GM23338 (cell line): ENCODE results near the gene APH1B. TPM values are rescaled to one million over a fixed set of nuclear protein-coding genes. Genes with fewer than 3 reads are reported as not detected.

Experiments used
- ATAC-seq: fragments of 200-7000 bp; cut with Tn5 transposase; 3 replicates; pipeline ENCODE4 v1.9.1; 2020
- DNase-seq: peaks from one replicate; pipeline ENCODE4 v3.0.0-alpha.2; 2015; ENCODE audit warnings: low spot score
- H2AFZ ChIP-seq: fragments of 200-600 bp; sonication (generic); 2 replicates; pipeline ENCODE4 v1.8.0; 2016; ENCODE audit warnings: antibody characterized with exemption, mild to moderate bottlenecking, moderate library complexity
- H3F3A ChIP-seq: fragments of 200-600 bp; sonication (generic); replicated peaks from 2 replicates; pipeline ENCODE4 v1.8.0; 2017; ENCODE audit warnings: antibody characterized with exemption, mixed run types, low read depth
- H3K27ac ChIP-seq: fragments of 200-600 bp; sonication (generic); 2 replicates; pipeline ENCODE4 v1.6.1; 2016; ENCODE audit warnings: low read depth
- H3K27me3 ChIP-seq: fragments of 200-600 bp; sonication (generic); 2 replicates; pipeline ENCODE4 v1.8.0; 2016; ENCODE audit warnings: mild to moderate bottlenecking, mixed run types, moderate library complexity; ENCODE audit not compliant: insufficient read depth
- H3K36me3 ChIP-seq: fragments of 200-600 bp; sonication (generic); 2 replicates; pipeline ENCODE4 v1.8.0; 2016; ENCODE audit warnings: mild to moderate bottlenecking; ENCODE audit not compliant: insufficient read depth
- H3K4me1 ChIP-seq: fragments of 200-600 bp; sonication (generic); 2 replicates; pipeline ENCODE4 v1.8.0; 2016; ENCODE audit warnings: mild to moderate bottlenecking, moderate library complexity; ENCODE audit not compliant: insufficient read depth
- H3K4me2 ChIP-seq: fragments of 200-600 bp; sonication (generic); 2 replicates; pipeline ENCODE4 v1.7.1; 2017; ENCODE audit warnings: mixed run types
- H3K4me3 ChIP-seq: fragments of 200-600 bp; sonication (generic); 2 replicates; pipeline ENCODE4 v1.6.1; 2016; ENCODE audit warnings: mixed run types
- H3K79me2 ChIP-seq: fragments of 200-600 bp; sonication (generic); replicated peaks from 2 replicates; pipeline ENCODE4 v1.8.0; 2017; ENCODE audit warnings: mild to moderate bottlenecking; ENCODE audit not compliant: insufficient read depth
- H3K9me2 ChIP-seq: fragments of 200-600 bp; sonication (generic); 2 replicates; pipeline ENCODE4 v1.8.0; 2017; ENCODE audit not compliant: insufficient read depth
- H4K20me1 ChIP-seq: fragments of 200-600 bp; sonication (generic); replicated peaks from 2 replicates; pipeline ENCODE4 v1.8.0; 2017; ENCODE audit warnings: mild to moderate bottlenecking; ENCODE audit not compliant: insufficient read depth
- H3K27ac Mint-ChIP-seq: 2 replicates; pipeline ENCODE4 v1.8.0; 2020; ENCODE audit warnings: inconsistent platforms, mild to moderate bottlenecking, moderate library complexity, mixed read lengths
- H3K27me3 Mint-ChIP-seq: 3 replicates; pipeline ENCODE4 v1.8.0; 2022; ENCODE audit warnings: low read depth, mild to moderate bottlenecking, moderate library complexity, mixed read lengths, inconsistent platforms; ENCODE audit not compliant: insufficient read depth, poor library complexity
- H3K36me3 Mint-ChIP-seq: 3 replicates; pipeline ENCODE4 v1.8.0; 2021; ENCODE audit warnings: low read depth, mild to moderate bottlenecking, inconsistent platforms, moderate library complexity, mixed read lengths
- H3K4me1 Mint-ChIP-seq: 3 replicates; pipeline ENCODE4 v1.8.0; 2020; ENCODE audit warnings: mild to moderate bottlenecking, inconsistent platforms, mixed read lengths
- H3K4me3 Mint-ChIP-seq: 3 replicates; pipeline ENCODE4 v1.8.0; 2021; ENCODE audit warnings: moderate library complexity, mild to moderate bottlenecking, inconsistent platforms, mixed read lengths
- H3K9me3 Mint-ChIP-seq: 3 replicates; pipeline ENCODE4 v1.8.0; 2020; ENCODE audit warnings: moderate library complexity, mild to moderate bottlenecking, inconsistent platforms, mixed read lengths
- CREB1 ChIP-seq: fragments of 250-450 bp; sonication (Bioruptor Pico); IDR thresholded peaks from 2 replicates; pipeline ENCODE4 v1.5.0; 2020; ENCODE audit warnings: low read depth, mild to moderate bottlenecking, moderate library complexity
- CTCF ChIP-seq, 2 experiments: fragments of 200-600 bp in 1 of 2; sonication (generic) in 1 of 2; conservative IDR thresholded peaks; 2 replicates each; pipeline versions ENCODE4 v1.5.1 to v1.6.1; 2016 to 2017; ENCODE audit warnings: antibody characterized with exemption in 2 of 2, low read depth in 2 of 2, mild to moderate bottlenecking in 2 of 2, moderate library complexity in 1 of 2
- JUNB ChIP-seq: IDR thresholded peaks from one replicate; pipeline ENCODE4 v1.6.1; 2016; ENCODE audit warnings: antibody characterized with exemption; ENCODE audit not compliant: unreplicated experiment
- NANOG ChIP-seq: IDR thresholded peaks from 2 replicates; pipeline ENCODE4 v1.6.1; 2016; ENCODE audit warnings: antibody characterized with exemption, borderline replicate concordance
- POLR2AphosphoS5 ChIP-seq: IDR thresholded peaks from 2 replicates; pipeline ENCODE4 v1.6.1; 2016; ENCODE audit warnings: antibody characterized with exemption, low read depth
- STAT1 ChIP-seq: IDR thresholded peaks from one replicate; pipeline ENCODE4 v1.6.1; 2016; ENCODE audit warnings: antibody characterized with exemption; ENCODE audit not compliant: unreplicated experiment
- ZNF462 ChIP-seq: fragments of 250-450 bp; sonication (Bioruptor Pico); IDR thresholded peaks from 2 replicates; pipeline ENCODE4 v1.5.0; 2020; ENCODE audit warnings: mild to moderate bottlenecking, moderate library complexity
- polyA plus RNA-seq: library from polyadenylated mRNA; unstranded; fragments of >200 nt; fragmentation: Nextera tagmentation; extraction: Ambion mirVana; gene quantifications from 2 replicates; pipeline ENCODE4 v1.2.1, GENCODE V29; 2016
- total RNA-seq: library from RNA; depleted of rRNA; stranded (reverse); fragments of >200 nt; shearing (Covaris generic); gene quantifications from 2 replicates; pipeline ENCODE4 v1.2.3, GENCODE V29; 2014
- TF ChIP-seq, protein P1 (sequence below): IDR thresholded peaks from one replicate; pipeline ENCODE4 v1.6.1; 2018; ENCODE audit warnings: antibody characterized with exemption; ENCODE audit not compliant: unreplicated experiment

APH1B gene
- total and polyA plus RNA-seq, 2 experiments from 2014 or later: 14.3 to 24.4 TPM

DNA sequence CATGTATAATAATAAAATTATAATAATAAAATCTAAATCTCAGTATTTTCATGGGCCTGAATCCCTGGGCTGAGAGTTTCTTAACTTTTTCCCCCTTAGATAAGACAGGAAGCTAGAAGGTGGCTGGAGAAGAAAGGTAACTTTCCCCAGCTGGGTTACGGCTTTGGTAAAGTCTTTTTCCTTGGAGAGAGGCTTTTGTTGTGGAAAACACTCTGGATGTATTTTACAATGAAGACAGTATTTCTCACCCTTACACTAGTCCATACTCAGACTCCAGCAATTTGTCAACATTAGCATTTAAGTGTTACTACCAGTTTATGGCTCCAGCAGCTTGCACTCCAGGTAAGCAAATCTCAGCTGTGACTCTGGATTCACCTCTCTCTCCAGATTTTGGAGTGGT is 34.9 kb downstream of the APH1B start (continued):
- TF ChIP-seq ZNF462 (CRISPR knock-in tag) (0 out of 2 replicates have a peak, but pooled peaks have one; percentile 16), CREB1 (CRISPR knock-in tag) (no peak)

GRCh38 chr15:63313825-63314224 is 36.4 kb downstream of the APH1B start:
- H3K36me3 ChIP-seq: no peaks in the 10 kb centered on the region

More at GRCh38 chr15:63313825-63314224, 36.4 kb downstream of the APH1B start:
- H3K36me3 Mint-ChIP-seq: no peaks in the 10 kb centered on the region; the same call in 2 of the 3 replicates
- H3K27ac Mint-ChIP-seq: peak overlapping the region; percentile 33; the same call in 1 of the 2 replicates
- ATAC-seq (no peak), DNase-seq (no peak)
- H3K4me3 Mint-ChIP-seq: no peak overlapping the region
- Histone ChIP-seq H4K20me1 (no peaks in the 10 kb centered on the region), H3K79me2 (no peaks in the 10 kb centered on the region), H3K4me2 (peak overlapping the region; percentile 31; the same call in 1 of the 2 replicates), H3K4me3 (no peak overlapping the region), H3K27ac (peak overlapping the region; percentile 26; the same call in 1 of the 2 replicates), H3K9me2 (0 out of 2 replicates have a peak, but pooled peaks cover 3% of the 10 kb centered on the region), H3K4me1 (peaks cover 52% of the 10 kb centered on the region), H3F3A (no peaks in the 10 kb centered on the region), H2AFZ (no peak overlapping the region), H3K27me3 (no peaks in the 10 kb centered on the region)
- no peak for TF ChIP-seq CREB1 (CRISPR knock-in tag)
- no peak for TF ChIP-seq STAT1
- TF ChIP-seq NANOG: no peak
- no peak for TF ChIP-seq CTCF (conservative IDR thresholded peaks at IDR 0.05; ENCODE audit: low read depth in 2 of 2)
- TF ChIP-seq JUNB: no peak
- no peak for TF ChIP-seq POLR2AphosphoS5
- TF ChIP-seq, protein P1, sequence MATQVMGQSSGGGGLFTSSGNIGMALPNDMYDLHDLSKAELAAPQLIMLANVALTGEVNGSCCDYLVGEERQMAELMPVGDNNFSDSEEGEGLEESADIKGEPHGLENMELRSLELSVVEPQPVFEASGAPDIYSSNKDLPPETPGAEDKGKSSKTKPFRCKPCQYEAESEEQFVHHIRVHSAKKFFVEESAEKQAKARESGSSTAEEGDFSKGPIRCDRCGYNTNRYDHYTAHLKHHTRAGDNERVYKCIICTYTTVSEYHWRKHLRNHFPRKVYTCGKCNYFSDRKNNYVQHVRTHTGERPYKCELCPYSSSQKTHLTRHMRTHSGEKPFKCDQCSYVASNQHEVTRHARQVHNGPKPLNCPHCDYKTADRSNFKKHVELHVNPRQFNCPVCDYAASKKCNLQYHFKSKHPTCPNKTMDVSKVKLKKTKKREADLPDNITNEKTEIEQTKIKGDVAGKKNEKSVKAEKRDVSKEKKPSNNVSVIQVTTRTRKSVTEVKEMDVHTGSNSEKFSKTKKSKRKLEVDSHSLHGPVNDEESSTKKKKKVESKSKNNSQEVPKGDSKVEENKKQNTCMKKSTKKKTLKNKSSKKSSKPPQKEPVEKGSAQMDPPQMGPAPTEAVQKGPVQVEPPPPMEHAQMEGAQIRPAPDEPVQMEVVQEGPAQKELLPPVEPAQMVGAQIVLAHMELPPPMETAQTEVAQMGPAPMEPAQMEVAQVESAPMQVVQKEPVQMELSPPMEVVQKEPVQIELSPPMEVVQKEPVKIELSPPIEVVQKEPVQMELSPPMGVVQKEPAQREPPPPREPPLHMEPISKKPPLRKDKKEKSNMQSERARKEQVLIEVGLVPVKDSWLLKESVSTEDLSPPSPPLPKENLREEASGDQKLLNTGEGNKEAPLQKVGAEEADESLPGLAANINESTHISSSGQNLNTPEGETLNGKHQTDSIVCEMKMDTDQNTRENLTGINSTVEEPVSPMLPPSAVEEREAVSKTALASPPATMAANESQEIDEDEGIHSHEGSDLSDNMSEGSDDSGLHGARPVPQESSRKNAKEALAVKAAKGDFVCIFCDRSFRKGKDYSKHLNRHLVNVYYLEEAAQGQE: no peak
- peaks cover 3% of the 10 kb centered on the region; the same call in 2 of the 3 replicates for H3K9me3 Mint-ChIP-seq
- H3K4me1 Mint-ChIP-seq: peaks cover 51% of the 10 kb centered on the region
- peaks cover 5% of the 10 kb centered on the region for H3K27me3 Mint-ChIP-seq
